ENCODE data around the gene PLEKHM2. TPM values are rescaled to one million over a fixed set of nuclear protein-coding genes. Genes with fewer than 3 reads are reported as not detected.

PLEKHM2 gene
- total RNA-seq, 2 experiments from 2014 or later = 51.0 to 52.6 TPM

DNA sequence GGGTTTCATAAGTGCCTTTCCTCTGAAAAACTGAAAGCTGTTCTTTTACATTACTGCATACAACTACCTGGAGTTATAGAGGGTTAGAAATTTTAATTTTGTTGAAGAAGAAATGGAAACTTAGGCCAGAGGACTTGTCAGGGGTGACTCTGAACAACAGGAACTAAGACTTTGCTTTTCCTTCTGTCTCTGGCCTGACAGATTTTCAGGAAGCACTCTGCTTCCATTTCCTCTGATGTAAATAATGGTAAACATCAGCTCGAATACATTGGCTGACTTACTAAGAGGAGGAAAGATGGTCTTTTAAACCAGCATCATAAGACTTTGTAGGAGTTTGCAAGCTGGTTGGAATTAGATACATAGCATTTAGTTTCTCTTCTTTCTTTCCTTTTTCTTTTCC is 27.1 kb upstream of the PLEKHM2 start:
- DNase-seq (no peak), ATAC-seq (no peak)
- CTCF ChIA-PET = no interaction called here
- Mint-ChIP-seq H3K4me1 (ENCODE audit: low read depth) (peaks cover 2% of the 10 kb centered on the region), H3K27ac (no peak overlapping the region), H3K9me3 (ENCODE audit: insufficient read depth) (no peaks in the 10 kb centered on the region), H3K4me3 (no peak overlapping the region), H3K27me3 (ENCODE audit: low read depth) (no peaks in the 10 kb centered on the region), H3K36me3 (ENCODE audit: low read depth) (peaks cover 54% of the 10 kb centered on the region)
- POLR2A ChIA-PET = no interaction called here

GRCh38 chr1:15660151-15660550 is 24.0 kb upstream of the PLEKHM2 start:
- no peak overlapping the region for H3K4me3 Mint-ChIP-seq
- H3K9me3 Mint-ChIP-seq (ENCODE audit: insufficient read depth) = no peaks in the 10 kb centered on the region
- DNase-seq = no peak
- ChIA-PET POLR2A (no interaction called here), CTCF (interaction anchor here (1.0 kb wide), 1 partner anchor 9 kb away, joined by 3 read pairs; no protein-coding TSS in a partner anchor)
- peaks cover under 1% of the 10 kb centered on the region for H3K4me1 Mint-ChIP-seq (ENCODE audit: low read depth)
- H3K36me3 Mint-ChIP-seq (ENCODE audit: low read depth) = peaks cover 55% of the 10 kb centered on the region
- no peak for ATAC-seq
- H3K27ac Mint-ChIP-seq = no peak overlapping the region
- no peaks in the 10 kb centered on the region for H3K27me3 Mint-ChIP-seq (ENCODE audit: low read depth)

DNA sequence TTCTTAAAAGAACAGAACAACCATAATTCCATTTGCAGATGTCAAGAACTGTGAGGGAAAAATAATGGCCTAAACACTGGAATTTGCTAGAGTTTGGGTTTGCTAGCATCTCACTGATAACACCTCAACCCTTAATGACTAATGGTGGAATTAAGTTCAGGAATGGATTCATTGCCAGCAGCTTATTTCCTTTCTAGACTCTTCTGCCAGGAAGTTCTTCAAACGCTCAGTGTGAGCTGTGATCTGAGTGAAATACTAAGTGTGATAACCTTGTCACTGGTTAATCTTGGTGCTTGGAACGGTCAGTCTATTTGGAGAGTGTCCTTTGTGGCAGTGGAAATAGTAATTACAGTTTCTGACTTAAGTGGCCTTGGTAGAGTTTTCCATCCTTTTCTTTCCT is 21.6 kb upstream of the PLEKHM2 start:
- no peaks in the 10 kb centered on the region for H3K4me1 Mint-ChIP-seq (ENCODE audit: low read depth)
- H3K4me3 Mint-ChIP-seq = no peak overlapping the region
- no peak for DNase-seq
- no peak for ATAC-seq
- CTCF ChIA-PET = no interaction called here
- POLR2A ChIA-PET = no interaction called here
- no peaks in the 10 kb centered on the region for H3K9me3 Mint-ChIP-seq (ENCODE audit: insufficient read depth)
- H3K36me3 Mint-ChIP-seq (ENCODE audit: low read depth) = peaks cover 41% of the 10 kb centered on the region
- H3K27ac Mint-ChIP-seq = no peak overlapping the region
- H3K27me3 Mint-ChIP-seq (ENCODE audit: low read depth) = no peaks in the 10 kb centered on the region

DNA sequence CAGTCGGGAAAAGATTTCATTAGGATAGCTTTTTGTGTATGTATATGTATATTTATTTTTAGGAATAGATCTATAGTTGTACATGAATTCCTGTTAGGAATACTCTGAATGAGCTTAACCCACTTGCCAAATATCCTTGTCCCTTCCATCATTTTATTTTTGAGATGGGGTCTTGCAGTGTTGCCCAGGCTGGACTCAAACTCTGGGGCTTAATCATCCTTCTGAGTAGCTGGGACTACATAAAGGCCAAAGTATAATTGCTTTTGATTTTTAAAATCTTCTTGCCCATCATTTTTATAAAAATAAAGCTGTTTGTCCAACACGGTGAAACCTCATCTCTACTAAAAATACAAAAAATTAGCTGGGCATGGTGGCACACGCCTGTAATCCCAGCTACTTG is 20.2 kb upstream of the PLEKHM2 start:
- POLR2A ChIA-PET = no interaction called here
- H3K36me3 Mint-ChIP-seq (ENCODE audit: low read depth) = peaks cover 36% of the 10 kb centered on the region
- ATAC-seq = no peak

GRCh38 chr1:15667362-15667761 is 16.8 kb upstream of the PLEKHM2 start:
- Mint-ChIP-seq H3K9me3 (ENCODE audit: insufficient read depth) (no peaks in the 10 kb centered on the region), H3K4me1 (ENCODE audit: low read depth) (no peaks in the 10 kb centered on the region), H3K27me3 (ENCODE audit: low read depth) (no peaks in the 10 kb centered on the region), H3K4me3 (no peak overlapping the region), H3K36me3 (ENCODE audit: low read depth) (peaks cover 7% of the 10 kb centered on the region), H3K27ac (no peak overlapping the region)
- POLR2A ChIA-PET = no interaction called here
- no peak for ATAC-seq
- CTCF ChIA-PET = no interaction called here
- DNase-seq = no peak

More for the DNA sequence above, 20.2 kb upstream of the PLEKHM2 start:
- no peaks in the 10 kb centered on the region for H3K9me3 Mint-ChIP-seq (ENCODE audit: insufficient read depth)
- CTCF ChIA-PET = interaction anchor here (1.2 kb wide), 1 partner anchor 131 kb away, joined by 3 read pairs; no protein-coding TSS in a partner anchor
- no peak overlapping the region for H3K27ac Mint-ChIP-seq
- H3K27me3 Mint-ChIP-seq (ENCODE audit: low read depth) = no peaks in the 10 kb centered on the region
- H3K4me1 Mint-ChIP-seq (ENCODE audit: low read depth) = no peaks in the 10 kb centered on the region
- H3K4me3 Mint-ChIP-seq = no peak overlapping the region
- no peak for DNase-seq

- Mint-ChIP-seq H3K27ac (no peak overlapping the region), H3K36me3 (ENCODE audit: low read depth) (peaks cover 1% of the 10 kb centered on the region), H3K4me3 (no peak overlapping the region), H3K27me3 (ENCODE audit: low read depth) (no peaks in the 10 kb centered on the region), H3K4me1 (ENCODE audit: low read depth) (no peaks in the 10 kb centered on the region), H3K9me3 (ENCODE audit: insufficient read depth) (no peaks in the 10 kb centered on the region)
- CTCF ChIA-PET = no interaction called here
- POLR2A ChIA-PET = no interaction called here
- no peak for DNase-seq
- ATAC-seq = no peak
Measured at GRCh38 chr1:15668089-15668754, 15.9 kb upstream of the PLEKHM2 start.

DNA sequence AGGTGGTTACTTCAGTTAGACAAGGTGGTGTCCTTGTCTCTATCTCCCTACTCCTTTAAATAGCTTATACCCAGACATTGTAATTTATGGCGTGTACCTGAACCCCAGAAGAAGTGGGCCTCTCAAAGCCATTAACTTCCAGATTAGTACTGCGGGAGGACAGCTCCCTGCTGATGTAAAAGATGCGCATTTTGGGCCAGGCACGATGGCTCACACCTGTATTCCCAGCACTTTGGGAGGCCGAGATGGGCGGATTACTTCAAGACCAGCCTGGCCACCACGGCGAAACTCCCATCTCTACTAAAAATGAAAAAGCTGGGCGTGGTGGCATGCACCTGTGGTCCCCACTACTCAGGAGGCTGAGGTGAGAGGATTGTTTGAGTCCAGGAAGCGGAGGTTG is 15.0 kb upstream of the PLEKHM2 start:
- no peaks in the 10 kb centered on the region for H3K4me1 Mint-ChIP-seq (ENCODE audit: low read depth)
- H3K27ac Mint-ChIP-seq = no peak overlapping the region
- CTCF ChIA-PET = interaction anchor here (0.8 kb wide), 1 partner anchor 9 kb away, joined by 3 read pairs; no protein-coding TSS in a partner anchor

GRCh38 chr1:15669864-15670263 is 14.3 kb upstream of the PLEKHM2 start:
- POLR2A ChIA-PET = interaction anchor here (0.8 kb wide), 1 partner anchor 17 kb away, joined by 3 read pairs; no protein-coding TSS in a partner anchor
- ATAC-seq = no peak
- no peaks in the 10 kb centered on the region for H3K27me3 Mint-ChIP-seq (ENCODE audit: low read depth)
- no peaks in the 10 kb centered on the region for H3K4me1 Mint-ChIP-seq (ENCODE audit: low read depth)
- CTCF ChIA-PET = interaction anchor here (0.8 kb wide), 1 partner anchor 10 kb away, joined by 3 read pairs; no protein-coding TSS in a partner anchor
- H3K4me3 Mint-ChIP-seq = no peak overlapping the region
- DNase-seq = no peak
- no peak overlapping the region for H3K27ac Mint-ChIP-seq
- no peaks in the 10 kb centered on the region for H3K9me3 Mint-ChIP-seq (ENCODE audit: insufficient read depth)
- no peaks in the 10 kb centered on the region for H3K36me3 Mint-ChIP-seq (ENCODE audit: low read depth)

More for the DNA sequence above, 15.0 kb upstream of the PLEKHM2 start:
- Mint-ChIP-seq H3K36me3 (ENCODE audit: low read depth) (no peaks in the 10 kb centered on the region), H3K4me3 (no peak overlapping the region), H3K9me3 (ENCODE audit: insufficient read depth) (no peaks in the 10 kb centered on the region), H3K27me3 (ENCODE audit: low read depth) (no peaks in the 10 kb centered on the region)
- DNase-seq = no peak
- no peak for ATAC-seq
- POLR2A ChIA-PET = interaction anchor here (0.8 kb wide), 1 partner anchor 16 kb away, joined by 3 read pairs; no protein-coding TSS in a partner anchor

- no peak for DNase-seq
- Mint-ChIP-seq H3K36me3 (ENCODE audit: low read depth) (no peaks in the 10 kb centered on the region), H3K4me1 (ENCODE audit: low read depth) (no peaks in the 10 kb centered on the region), H3K9me3 (ENCODE audit: insufficient read depth) (no peaks in the 10 kb centered on the region), H3K27ac (no peak overlapping the region), H3K4me3 (no peak overlapping the region), H3K27me3 (ENCODE audit: low read depth) (no peaks in the 10 kb centered on the region)
- ATAC-seq = no peak
- CTCF ChIA-PET = no interaction called here
- POLR2A ChIA-PET = no interaction called here
Measured at GRCh38 chr1:15671430-15671829, 12.7 kb upstream of the PLEKHM2 start.

- POLR2A ChIA-PET = no interaction called here
- no peaks in the 10 kb centered on the region for H3K9me3 Mint-ChIP-seq (ENCODE audit: insufficient read depth)
- CTCF ChIA-PET = no interaction called here
- H3K36me3 Mint-ChIP-seq (ENCODE audit: low read depth) = no peaks in the 10 kb centered on the region
- no peak overlapping the region for H3K27ac Mint-ChIP-seq
- no peak for DNase-seq
- no peaks in the 10 kb centered on the region for H3K27me3 Mint-ChIP-seq (ENCODE audit: low read depth)
- H3K4me3 Mint-ChIP-seq = no peak overlapping the region
- H3K4me1 Mint-ChIP-seq (ENCODE audit: low read depth) = peaks cover 3% of the 10 kb centered on the region
- no peak for ATAC-seq
Measured at GRCh38 chr1:15674386-15675159, 9.5 kb upstream of the PLEKHM2 start.

DNA sequence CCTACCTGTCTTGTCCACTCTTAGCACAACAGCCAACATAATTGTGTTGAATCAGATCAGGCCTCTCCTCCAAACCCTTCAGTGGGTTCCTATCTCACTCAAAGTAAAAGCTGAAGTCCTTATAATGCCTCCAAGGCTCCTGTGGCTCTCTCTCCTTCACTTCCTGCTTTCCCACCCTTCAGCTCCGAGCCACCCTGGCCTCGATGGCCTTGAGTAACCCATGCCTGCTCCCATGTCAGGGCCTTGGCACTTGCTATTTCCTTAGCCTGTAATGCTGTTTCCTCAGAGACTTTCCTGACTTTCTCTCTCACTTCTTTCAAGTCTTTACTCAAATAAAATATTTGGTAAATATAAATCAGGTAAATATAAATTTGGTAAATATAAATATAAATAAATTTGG is 8.1 kb upstream of the PLEKHM2 start:
- Mint-ChIP-seq H3K36me3 (ENCODE audit: low read depth) (no peaks in the 10 kb centered on the region), H3K9me3 (ENCODE audit: insufficient read depth) (no peaks in the 10 kb centered on the region), H3K27ac (no peak overlapping the region), H3K27me3 (ENCODE audit: low read depth) (no peaks in the 10 kb centered on the region), H3K4me3 (no peak overlapping the region), H3K4me1 (ENCODE audit: low read depth) (peaks cover 3% of the 10 kb centered on the region)
- ATAC-seq (no peak), DNase-seq (no peak)
- ChIA-PET CTCF (interaction anchor here (1.2 to 2.3 kb wide), 2 partner anchors 10 to 21 kb away, joined by 6 to 8 read pairs; no protein-coding TSS in a partner anchor), POLR2A (interaction anchor here (1.4 kb wide), 1 partner anchor 58 kb away, joined by 3 read pairs; no protein-coding TSS in a partner anchor)
